HL-60 (cell line): ENCODE measurements around the gene KAZN.

Experiments used
- GABPA ChIP-seq: IDR thresholded peaks from 2 replicates; pipeline ENCODE4 v1.6.1; 2012; ENCODE audit warnings: low read depth
- POLR2AphosphoS5 ChIP-seq: IDR thresholded peaks from 2 replicates; pipeline ENCODE4 v1.6.1; 2012; ENCODE audit warnings: low read depth
- TF ChIP-seq, protein P1 (sequence below): IDR thresholded peaks from one replicate; pipeline ENCODE4 v1.5.1; 2011; ENCODE audit warnings: low read length, control low read depth, inconsistent platforms; ENCODE audit not compliant: insufficient read depth
- TF ChIP-seq, protein P2 (sequence below): IDR thresholded peaks from 2 replicates; pipeline ENCODE4 v1.6.1; 2012; ENCODE audit warnings: low read depth; ENCODE audit not compliant: insufficient replicate concordance

DNA sequence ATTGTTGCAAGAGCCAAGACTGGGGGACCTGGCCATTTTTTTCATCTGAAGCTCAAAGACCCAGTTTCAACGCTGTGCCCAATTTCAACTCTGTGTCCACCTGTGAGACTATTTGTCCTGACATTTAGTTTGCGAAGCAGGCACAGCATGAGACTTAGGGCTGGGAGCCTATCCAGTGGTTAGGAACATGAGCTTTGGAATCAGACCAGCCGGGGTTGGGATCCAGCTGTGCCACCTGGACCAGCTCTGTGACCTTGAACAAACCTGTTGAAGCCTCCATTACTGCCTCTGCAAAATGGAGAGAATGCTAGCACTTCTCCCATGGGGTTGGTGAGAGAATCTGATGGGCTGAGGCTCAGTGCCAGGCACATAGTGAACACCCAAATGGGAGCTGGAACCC is 348.9 kb downstream of the KAZN start:
- TF ChIP-seq, protein P1, sequence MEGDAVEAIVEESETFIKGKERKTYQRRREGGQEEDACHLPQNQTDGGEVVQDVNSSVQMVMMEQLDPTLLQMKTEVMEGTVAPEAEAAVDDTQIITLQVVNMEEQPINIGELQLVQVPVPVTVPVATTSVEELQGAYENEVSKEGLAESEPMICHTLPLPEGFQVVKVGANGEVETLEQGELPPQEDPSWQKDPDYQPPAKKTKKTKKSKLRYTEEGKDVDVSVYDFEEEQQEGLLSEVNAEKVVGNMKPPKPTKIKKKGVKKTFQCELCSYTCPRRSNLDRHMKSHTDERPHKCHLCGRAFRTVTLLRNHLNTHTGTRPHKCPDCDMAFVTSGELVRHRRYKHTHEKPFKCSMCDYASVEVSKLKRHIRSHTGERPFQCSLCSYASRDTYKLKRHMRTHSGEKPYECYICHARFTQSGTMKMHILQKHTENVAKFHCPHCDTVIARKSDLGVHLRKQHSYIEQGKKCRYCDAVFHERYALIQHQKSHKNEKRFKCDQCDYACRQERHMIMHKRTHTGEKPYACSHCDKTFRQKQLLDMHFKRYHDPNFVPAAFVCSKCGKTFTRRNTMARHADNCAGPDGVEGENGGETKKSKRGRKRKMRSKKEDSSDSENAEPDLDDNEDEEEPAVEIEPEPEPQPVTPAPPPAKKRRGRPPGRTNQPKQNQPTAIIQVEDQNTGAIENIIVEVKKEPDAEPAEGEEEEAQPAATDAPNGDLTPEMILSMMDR, result no peak
- TF ChIP-seq, protein P2, sequence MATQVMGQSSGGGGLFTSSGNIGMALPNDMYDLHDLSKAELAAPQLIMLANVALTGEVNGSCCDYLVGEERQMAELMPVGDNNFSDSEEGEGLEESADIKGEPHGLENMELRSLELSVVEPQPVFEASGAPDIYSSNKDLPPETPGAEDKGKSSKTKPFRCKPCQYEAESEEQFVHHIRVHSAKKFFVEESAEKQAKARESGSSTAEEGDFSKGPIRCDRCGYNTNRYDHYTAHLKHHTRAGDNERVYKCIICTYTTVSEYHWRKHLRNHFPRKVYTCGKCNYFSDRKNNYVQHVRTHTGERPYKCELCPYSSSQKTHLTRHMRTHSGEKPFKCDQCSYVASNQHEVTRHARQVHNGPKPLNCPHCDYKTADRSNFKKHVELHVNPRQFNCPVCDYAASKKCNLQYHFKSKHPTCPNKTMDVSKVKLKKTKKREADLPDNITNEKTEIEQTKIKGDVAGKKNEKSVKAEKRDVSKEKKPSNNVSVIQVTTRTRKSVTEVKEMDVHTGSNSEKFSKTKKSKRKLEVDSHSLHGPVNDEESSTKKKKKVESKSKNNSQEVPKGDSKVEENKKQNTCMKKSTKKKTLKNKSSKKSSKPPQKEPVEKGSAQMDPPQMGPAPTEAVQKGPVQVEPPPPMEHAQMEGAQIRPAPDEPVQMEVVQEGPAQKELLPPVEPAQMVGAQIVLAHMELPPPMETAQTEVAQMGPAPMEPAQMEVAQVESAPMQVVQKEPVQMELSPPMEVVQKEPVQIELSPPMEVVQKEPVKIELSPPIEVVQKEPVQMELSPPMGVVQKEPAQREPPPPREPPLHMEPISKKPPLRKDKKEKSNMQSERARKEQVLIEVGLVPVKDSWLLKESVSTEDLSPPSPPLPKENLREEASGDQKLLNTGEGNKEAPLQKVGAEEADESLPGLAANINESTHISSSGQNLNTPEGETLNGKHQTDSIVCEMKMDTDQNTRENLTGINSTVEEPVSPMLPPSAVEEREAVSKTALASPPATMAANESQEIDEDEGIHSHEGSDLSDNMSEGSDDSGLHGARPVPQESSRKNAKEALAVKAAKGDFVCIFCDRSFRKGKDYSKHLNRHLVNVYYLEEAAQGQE, result no peak
- TF ChIP-seq GABPA (no peak), POLR2AphosphoS5 (no peak)
